Central memory CD8-positive, alpha-beta T cell (primary cell): Measurements from ENCODE around the gene SYCP2.
"Not testable (repeated sequence)": the region's sequence is repeated elsewhere in the genome, so short reads cannot be mapped to it uniquely, and the experiment has no call there.

Experiments used
- ATAC-seq: fragments of 150-1000 bp; cut with Tn5 transposase; replicated peaks from 2 replicates; pipeline ENCODE4 v1.10.0; 2022; ENCODE audit warnings: mild to moderate bottlenecking, moderate FRiP score, moderate number of reproducible peaks; ENCODE audit not compliant: poor library complexity, severe bottlenecking; ENCODE audit errors: extremely low read depth
- DNase-seq, 2 donors: peaks; one replicate each; pipeline ENCODE4 v3.0.0; 2021; ENCODE audit warnings: low spot score in 2 of 2
- H3K27ac Mint-ChIP-seq: one replicate; pipeline ENCODE4 v1.8.0; 2022; ENCODE audit warnings: low read depth, mild to moderate bottlenecking, moderate library complexity, mixed read lengths
- H3K27me3 Mint-ChIP-seq: one replicate; pipeline ENCODE4 v1.8.0; 2022; ENCODE audit warnings: mixed read lengths
- H3K36me3 Mint-ChIP-seq: one replicate; pipeline ENCODE4 v1.8.0; 2022; ENCODE audit warnings: mild to moderate bottlenecking, moderate library complexity, mixed read lengths; ENCODE audit not compliant: insufficient read depth
- H3K4me1 Mint-ChIP-seq: one replicate; pipeline ENCODE4 v1.8.0; 2022; ENCODE audit warnings: mixed read lengths
- H3K4me3 Mint-ChIP-seq: one replicate; pipeline ENCODE4 v1.8.0; 2022; ENCODE audit warnings: mild to moderate bottlenecking, moderate library complexity, mixed read lengths
- H3K9me3 Mint-ChIP-seq: one replicate; pipeline ENCODE4 v1.8.0; 2022; ENCODE audit warnings: mixed read lengths

The SYCP2 gene

DNA sequence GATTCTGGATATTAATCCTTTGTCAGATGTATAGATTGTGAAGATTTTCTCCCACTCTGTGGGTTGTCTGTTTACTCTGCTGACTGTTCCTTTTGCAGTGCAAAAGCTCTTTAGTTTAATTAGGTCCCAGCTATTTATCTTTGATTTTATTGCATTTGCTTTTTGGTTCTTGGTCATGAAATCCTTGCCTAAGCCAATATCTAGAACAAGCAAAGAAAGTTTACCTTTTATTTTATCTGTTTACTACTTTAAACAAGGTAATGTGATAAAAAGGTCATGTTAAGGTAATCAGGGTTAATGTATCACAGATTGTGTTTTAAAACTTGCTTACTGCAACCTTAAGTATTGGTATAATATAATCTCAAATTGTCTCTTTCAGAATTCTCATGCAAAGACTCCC, 24.1 kb upstream of the SYCP2 start:
- ATAC-seq, DNase-seq, H3K27ac Mint-ChIP-seq, H3K27me3 Mint-ChIP-seq, H3K9me3 Mint-ChIP-seq, H3K4me1 Mint-ChIP-seq, H3K36me3 Mint-ChIP-seq, H3K4me3 Mint-ChIP-seq: not testable (repeated sequence)

DNA sequence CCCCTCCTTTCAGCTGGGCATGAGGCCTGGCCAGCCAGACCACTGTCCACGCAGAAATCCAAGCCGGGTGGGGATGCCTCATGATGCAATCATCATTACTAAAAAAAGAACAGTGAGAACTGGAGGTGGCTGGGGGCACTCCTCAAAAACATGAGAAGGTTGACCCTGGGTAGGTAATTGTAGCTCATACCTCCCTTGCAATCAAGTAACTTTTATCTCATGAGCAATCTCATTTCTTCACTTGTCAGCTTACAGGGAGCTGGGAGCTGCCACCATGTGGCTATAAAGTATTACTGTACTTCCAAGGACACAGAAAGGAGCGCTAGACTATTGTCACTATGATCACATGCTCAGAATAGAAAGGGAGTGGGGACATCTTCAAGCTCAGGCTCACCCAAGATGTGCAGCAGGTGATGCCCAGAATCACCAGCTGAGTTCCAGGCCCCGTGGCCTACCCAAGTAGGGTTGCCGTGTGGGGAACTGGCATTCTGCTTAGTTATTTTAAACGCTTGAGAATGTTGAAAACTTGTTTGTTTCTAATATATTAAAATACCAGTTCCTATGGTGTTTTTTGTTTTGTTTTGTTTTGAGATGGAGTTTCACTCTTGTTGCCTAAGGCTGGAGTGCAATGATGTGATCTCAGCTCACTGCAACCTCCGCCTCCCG, 21.8 kb upstream of the SYCP2 start:
- H3K36me3 Mint-ChIP-seq = peaks cover 9% of the 10 kb centered on the region
- H3K9me3 Mint-ChIP-seq = no peaks in the 10 kb centered on the region
- DNase-seq = no peak
- ATAC-seq = no peak
- H3K27me3 Mint-ChIP-seq = no peaks in the 10 kb centered on the region
- H3K27ac Mint-ChIP-seq = no peak overlapping the region
- H3K4me3 Mint-ChIP-seq = no peak overlapping the region
- H3K4me1 Mint-ChIP-seq = no peaks in the 10 kb centered on the region

DNA sequence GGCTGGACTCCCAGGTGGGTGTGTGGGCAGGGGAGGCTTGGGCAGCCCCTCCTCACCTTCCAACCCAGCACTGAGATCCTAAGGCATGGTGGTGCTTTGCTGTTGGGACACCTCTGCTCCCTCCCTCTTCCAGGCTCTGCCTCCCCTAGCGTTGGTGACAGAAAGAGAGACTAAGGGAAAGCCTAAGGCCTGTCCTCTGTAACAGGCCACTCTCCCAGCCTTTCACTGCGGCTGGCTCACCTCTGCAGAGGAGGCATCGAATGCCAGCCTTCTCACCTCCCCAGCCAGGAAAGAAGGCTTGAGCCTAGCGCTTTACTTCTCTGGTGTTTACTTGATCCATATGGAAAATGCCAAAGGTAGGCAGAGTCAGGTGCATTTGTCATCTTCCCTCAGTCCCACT, 21.3 kb upstream of the SYCP2 start:
- Mint-ChIP-seq H3K9me3 (no peaks in the 10 kb centered on the region), H3K27me3 (no peaks in the 10 kb centered on the region), H3K4me3 (no peak overlapping the region), H3K4me1 (no peaks in the 10 kb centered on the region), H3K27ac (no peak overlapping the region), H3K36me3 (peaks cover 11% of the 10 kb centered on the region)
- no peak for DNase-seq
- no peak for ATAC-seq

DNA sequence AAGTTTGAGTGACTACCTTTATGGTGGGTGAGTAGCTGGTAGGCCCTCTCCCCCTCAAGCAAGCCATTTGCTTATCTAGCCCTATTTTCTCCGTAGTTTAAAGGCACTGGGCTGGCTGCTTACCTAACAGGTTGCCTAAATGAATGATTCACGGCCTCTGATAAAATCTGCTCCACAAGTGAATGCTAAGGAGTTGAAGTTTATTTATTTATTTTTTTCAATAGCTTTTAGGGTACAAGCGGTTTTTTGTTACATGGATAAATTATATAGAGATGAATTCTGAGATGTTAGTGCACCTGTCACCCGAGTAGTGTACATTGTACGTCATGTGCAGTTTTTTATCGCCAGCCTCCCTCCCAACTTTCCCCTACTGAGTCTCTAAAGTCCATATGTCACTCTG, 16.5 kb upstream of the SYCP2 start:
- DNase-seq (no peak), ATAC-seq (no peak)
- Mint-ChIP-seq H3K9me3 (no peaks in the 10 kb centered on the region), H3K4me3 (no peak overlapping the region), H3K27ac (no peak overlapping the region), H3K4me1 (peaks cover 10% of the 10 kb centered on the region), H3K36me3 (peaks cover 16% of the 10 kb centered on the region), H3K27me3 (no peaks in the 10 kb centered on the region)

DNA sequence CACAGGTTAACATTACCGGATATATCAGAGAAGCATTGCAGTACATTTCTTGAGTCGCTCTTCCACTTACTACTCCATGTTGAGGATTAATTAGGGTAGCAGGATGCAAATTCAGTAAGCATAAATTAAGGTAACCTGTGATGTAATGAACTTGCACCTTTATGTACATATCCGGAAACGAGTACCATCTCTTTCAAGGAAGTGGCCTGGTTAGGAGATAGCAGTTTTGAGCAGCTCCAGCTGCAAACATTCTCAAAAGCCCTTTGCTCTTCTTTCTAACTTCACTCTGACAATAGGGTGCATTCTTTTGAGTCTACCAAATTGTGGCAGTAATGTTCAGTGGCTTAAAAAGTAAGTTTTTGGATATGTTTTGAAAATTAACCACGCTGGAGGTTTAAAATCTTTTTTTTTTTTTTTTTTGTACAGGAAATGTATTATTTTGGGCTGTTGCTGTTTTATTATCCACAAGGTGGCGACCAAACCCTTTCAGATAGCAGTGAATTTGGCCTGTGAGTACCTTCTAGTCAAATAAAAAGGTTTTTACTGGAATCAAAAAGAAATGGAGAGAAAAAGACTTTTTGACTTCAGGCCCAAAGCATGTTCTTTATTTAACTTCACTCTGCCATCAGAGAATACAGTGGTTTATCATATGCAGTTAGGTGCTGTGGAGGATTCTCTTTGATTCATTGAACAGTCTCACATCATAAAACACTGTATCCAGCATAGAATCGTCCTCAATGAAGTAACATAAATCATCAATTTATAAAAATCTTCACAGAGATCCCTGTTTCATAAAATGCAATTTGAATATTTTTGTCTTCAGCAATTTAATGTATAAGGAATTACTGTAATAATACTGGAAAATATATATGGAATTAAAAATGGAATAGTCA, 15.6 kb upstream of the SYCP2 start:
- ATAC-seq = peak; percentile 87

DNA sequence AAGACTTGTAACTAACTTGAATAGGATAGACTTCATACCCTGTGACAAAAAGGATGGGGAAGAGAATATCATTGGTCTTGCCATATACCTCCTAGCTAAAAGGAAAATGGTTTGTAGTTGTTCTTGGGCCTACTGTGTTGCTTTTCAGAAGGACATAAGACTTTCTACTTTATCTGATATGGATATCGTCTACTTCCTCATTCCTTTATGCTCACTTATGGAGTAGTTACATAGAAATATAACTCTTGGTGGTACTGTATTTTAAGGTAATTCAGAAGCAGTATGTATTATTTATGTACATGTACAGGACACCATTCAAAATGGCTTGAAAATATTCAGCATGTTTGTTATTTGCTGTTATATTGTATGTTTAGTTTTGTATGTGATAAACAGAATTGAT, 14.8 kb upstream of the SYCP2 start:
- DNase-seq = no peak
- peaks cover 17% of the 10 kb centered on the region for H3K36me3 Mint-ChIP-seq
- H3K4me1 Mint-ChIP-seq = peaks cover 10% of the 10 kb centered on the region
- no peak overlapping the region for H3K4me3 Mint-ChIP-seq
- H3K9me3 Mint-ChIP-seq = no peaks in the 10 kb centered on the region
- ATAC-seq = no peak
- H3K27ac Mint-ChIP-seq = peak overlapping the region; percentile 98
- H3K27me3 Mint-ChIP-seq = no peaks in the 10 kb centered on the region

More for the DNA sequence above, 15.6 kb upstream of the SYCP2 start:
- H3K4me3 Mint-ChIP-seq = peak overlapping the region; percentile 56
- no peaks in the 10 kb centered on the region for H3K27me3 Mint-ChIP-seq
- H3K36me3 Mint-ChIP-seq = peaks cover 20% of the 10 kb centered on the region
- peak in 1 of 2 donors; percentile 30 for DNase-seq
- H3K27ac Mint-ChIP-seq = peak overlapping the region; percentile 98
- peaks cover 10% of the 10 kb centered on the region for H3K4me1 Mint-ChIP-seq
- H3K9me3 Mint-ChIP-seq = no peaks in the 10 kb centered on the region

DNA sequence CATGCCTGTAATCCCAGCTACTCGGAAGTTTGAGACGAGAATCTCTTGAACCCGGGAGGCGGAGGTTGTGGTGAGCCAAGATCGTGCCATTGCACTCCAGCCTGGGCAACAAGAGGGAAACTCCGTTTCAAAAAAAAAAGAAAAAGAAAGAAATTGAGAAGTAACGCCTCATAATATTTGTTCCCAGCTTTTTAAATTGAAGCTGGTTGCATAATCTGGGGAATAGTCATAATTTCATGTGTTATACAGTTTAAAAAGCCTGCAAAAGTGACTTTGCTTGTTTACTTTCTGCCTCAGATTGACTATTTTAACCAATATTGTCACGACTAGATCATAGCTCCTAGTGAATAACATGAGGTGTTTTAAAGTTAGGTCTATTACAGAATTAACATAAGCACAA, 13.9 kb upstream of the SYCP2 start:
- no peak for DNase-seq
- no peaks in the 10 kb centered on the region for H3K27me3 Mint-ChIP-seq
- H3K27ac Mint-ChIP-seq = no peak overlapping the region
- no peak for ATAC-seq
- H3K36me3 Mint-ChIP-seq = peaks cover 17% of the 10 kb centered on the region
- no peaks in the 10 kb centered on the region for H3K9me3 Mint-ChIP-seq
- no peak overlapping the region for H3K4me3 Mint-ChIP-seq
- peaks cover 10% of the 10 kb centered on the region for H3K4me1 Mint-ChIP-seq

DNA sequence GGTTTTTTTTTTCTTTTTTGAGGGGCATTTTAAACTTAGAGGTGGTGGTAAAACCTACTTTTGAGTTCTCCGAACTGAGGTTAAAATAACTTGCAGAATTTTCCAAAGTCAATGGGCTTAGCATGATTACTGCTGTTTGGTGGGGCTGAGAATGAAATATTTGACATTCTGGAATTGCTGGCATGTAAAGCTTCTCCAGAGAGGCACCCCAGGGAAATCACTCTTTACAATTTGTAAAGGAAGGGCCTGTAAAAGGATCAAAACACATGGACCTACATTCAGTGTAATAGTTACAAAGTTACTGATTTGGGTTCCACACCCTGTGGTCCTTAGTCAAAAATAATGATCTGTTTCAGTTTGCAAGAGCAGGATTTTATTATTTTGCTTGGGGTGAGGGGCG, 12.3 kb upstream of the SYCP2 start:
- H3K27ac Mint-ChIP-seq = no peak overlapping the region
- ATAC-seq (no peak), DNase-seq (no peak)
- no peak overlapping the region for H3K4me3 Mint-ChIP-seq
- H3K4me1 Mint-ChIP-seq = peaks cover 21% of the 10 kb centered on the region
- H3K27me3 Mint-ChIP-seq = no peaks in the 10 kb centered on the region
- H3K9me3 Mint-ChIP-seq = no peaks in the 10 kb centered on the region
- peaks cover 15% of the 10 kb centered on the region for H3K36me3 Mint-ChIP-seq

DNA sequence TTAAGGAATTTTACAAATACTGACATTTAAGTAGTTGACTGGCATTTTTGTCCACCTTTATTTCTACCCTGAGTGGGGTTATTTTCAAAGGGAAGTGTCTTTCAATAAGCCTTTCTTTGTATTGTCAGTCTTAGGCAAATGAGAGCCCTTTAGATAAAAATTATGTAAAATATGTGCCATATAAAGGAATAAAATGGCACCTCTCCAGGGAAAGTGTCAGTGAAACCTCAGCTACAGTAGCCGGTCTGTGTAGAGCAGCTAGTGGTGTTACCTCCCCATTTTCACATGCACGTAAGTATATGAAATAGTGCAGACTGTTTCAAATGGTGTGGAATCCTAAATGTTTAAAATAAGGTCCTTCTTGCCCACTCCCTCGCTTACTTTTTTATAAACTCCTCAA, 11.7 kb upstream of the SYCP2 start:
- Mint-ChIP-seq H3K4me1 (peaks cover 21% of the 10 kb centered on the region), H3K4me3 (no peak overlapping the region), H3K27me3 (no peaks in the 10 kb centered on the region), H3K36me3 (peaks cover 19% of the 10 kb centered on the region), H3K27ac (no peak overlapping the region), H3K9me3 (no peaks in the 10 kb centered on the region)
- DNase-seq (no peak), ATAC-seq (no peak)

DNA sequence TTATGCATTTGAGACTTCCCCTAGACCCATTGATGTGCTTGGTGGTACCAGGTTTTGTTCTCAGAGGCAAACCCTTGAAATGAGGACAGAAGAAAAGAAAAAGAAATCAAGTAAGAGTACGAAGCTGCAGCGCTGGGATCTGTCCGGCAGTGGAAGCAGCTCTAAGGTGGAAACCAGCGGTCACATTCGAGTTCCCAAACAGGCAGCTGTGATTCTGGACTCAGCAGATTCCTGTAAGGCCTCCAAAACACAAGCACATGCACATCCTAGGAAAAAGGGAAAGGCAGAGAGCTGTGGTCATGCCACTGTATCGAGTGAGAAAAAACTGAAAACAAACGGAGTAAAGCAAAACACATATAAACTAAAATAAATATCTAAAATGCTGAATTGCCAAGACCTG, 11.3 kb upstream of the SYCP2 start:
- DNase-seq (no peak), ATAC-seq (no peak)
- peaks cover 21% of the 10 kb centered on the region for H3K4me1 Mint-ChIP-seq
- H3K4me3 Mint-ChIP-seq = no peak overlapping the region
- no peaks in the 10 kb centered on the region for H3K27me3 Mint-ChIP-seq
- no peak overlapping the region for H3K27ac Mint-ChIP-seq
- H3K36me3 Mint-ChIP-seq = peaks cover 21% of the 10 kb centered on the region
- no peaks in the 10 kb centered on the region for H3K9me3 Mint-ChIP-seq

DNA sequence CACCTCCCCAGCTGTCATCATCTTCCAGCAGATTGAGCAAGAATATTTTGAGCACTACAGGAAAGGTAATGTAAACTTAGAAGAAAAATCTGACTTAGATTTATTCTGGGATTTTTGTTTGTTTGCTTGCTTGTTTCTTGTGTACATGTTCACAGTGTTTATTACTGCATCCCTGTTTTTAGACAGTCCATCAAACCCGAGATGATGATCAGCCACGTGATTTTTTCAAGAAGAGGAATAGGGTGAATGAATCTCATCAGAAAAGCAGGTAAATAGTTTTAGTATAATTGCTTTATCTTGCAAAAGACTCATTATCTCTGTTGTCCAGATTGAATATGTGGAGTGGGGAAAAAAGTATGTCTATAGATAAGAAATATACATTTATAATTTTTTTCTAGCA, 8.8 kb upstream of the SYCP2 start:
- Mint-ChIP-seq H3K9me3 (no peaks in the 10 kb centered on the region), H3K27me3 (no peaks in the 10 kb centered on the region), H3K4me1 (peaks cover 22% of the 10 kb centered on the region), H3K27ac (no peak overlapping the region), H3K36me3 (peaks cover 27% of the 10 kb centered on the region), H3K4me3 (no peak overlapping the region)
- ATAC-seq (no peak), DNase-seq (no peak)

DNA sequence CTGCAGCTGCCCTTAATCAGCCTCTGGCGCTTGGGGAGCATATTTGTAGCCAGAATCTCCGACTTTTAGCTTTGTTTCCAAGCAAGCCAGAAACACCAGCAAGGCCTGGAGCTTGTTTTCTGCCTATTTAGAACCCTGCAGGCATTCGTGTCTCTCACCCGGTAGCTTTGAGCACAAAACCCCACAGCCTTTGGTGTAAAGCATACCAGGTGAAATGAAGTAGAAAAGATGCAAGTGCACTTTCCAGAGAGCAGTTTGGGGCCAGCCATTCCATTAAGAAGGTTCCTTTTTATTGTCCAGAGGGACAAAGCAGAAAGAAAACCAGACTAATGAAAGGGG, 7.5 kb upstream of the SYCP2 start:
- Mint-ChIP-seq H3K27me3 (no peaks in the 10 kb centered on the region), H3K27ac (peak overlapping the region; percentile 96), H3K9me3 (no peaks in the 10 kb centered on the region), H3K36me3 (peaks cover 27% of the 10 kb centered on the region), H3K4me3 (peak overlapping the region; percentile 98), H3K4me1 (peaks cover 22% of the 10 kb centered on the region)
- ATAC-seq = no peak
- no peak for DNase-seq
